Jurkat, Clone E6-1 (cell line): Measurements from ENCODE around the gene PRKAR2A.

ENCODE experiments used
- DNase-seq: peaks from one replicate; pipeline ENCODE4 v3.0.0-alpha.2; 2011; ENCODE audit warnings: low read depth, low spot score
- H3K4me3 ChIP-seq: 2 replicates; pipeline ENCODE4 v1.5.1; 2011; ENCODE audit warnings: mild to moderate bottlenecking, low read length, control low read depth, moderate library complexity

PRKAR2A gene

GRCh38 chr3:48707157-48707556 lies 140.5 kb downstream of the PRKAR2A start:
- no peak overlapping the region for H3K4me3 ChIP-seq
- no peak for DNase-seq

- no peak for DNase-seq
- H3K4me3 ChIP-seq, result no peak overlapping the region
Measured at GRCh38 chr3:48702320-48702920, 145.3 kb downstream of the PRKAR2A start.

GRCh38 chr3:48700731-48701405 lies 146.8 kb downstream of the PRKAR2A start:
- DNase-seq, result no peak

GRCh38 chr3:48698891-48699290 lies 148.8 kb downstream of the PRKAR2A start:
- DNase-seq, result no peak
- H3K4me3 ChIP-seq, result no peak overlapping the region

More at GRCh38 chr3:48700731-48701405, 146.8 kb downstream of the PRKAR2A start:
- no peak overlapping the region for H3K4me3 ChIP-seq

- DNase-seq, result no peak
- H3K4me3 ChIP-seq, result no peak overlapping the region
Measured at GRCh38 chr3:48697952-48698351, 149.7 kb downstream of the PRKAR2A start.

- H3K4me3 ChIP-seq, result no peak overlapping the region
- DNase-seq, result no peak
Measured at GRCh38 chr3:48696601-48697000, 151.1 kb downstream of the PRKAR2A start.
